HG02571 (cell line): ENCODE results near the gene ABCB1.
"Not testable (repeated sequence)": the region's sequence is repeated elsewhere in the genome, so short reads cannot be mapped to it uniquely, and the experiment has no call there.

Experiments used
- ATAC-seq: cut with Tn5 transposase; IDR thresholded peaks from one replicate; pipeline ENCODE4 v1.9.1; 2021; ENCODE audit warnings: mild to moderate bottlenecking, moderate library complexity; ENCODE audit not compliant: unreplicated experiment

Gene ABCB1

GRCh38 chr7:87580636-87581035 lies 20.0 kb downstream of the ABCB1 start:
- no peak for ATAC-seq

GRCh38 chr7:87575521-87575920 lies 25.2 kb downstream of the ABCB1 start:
- ATAC-seq = no peak

DNA sequence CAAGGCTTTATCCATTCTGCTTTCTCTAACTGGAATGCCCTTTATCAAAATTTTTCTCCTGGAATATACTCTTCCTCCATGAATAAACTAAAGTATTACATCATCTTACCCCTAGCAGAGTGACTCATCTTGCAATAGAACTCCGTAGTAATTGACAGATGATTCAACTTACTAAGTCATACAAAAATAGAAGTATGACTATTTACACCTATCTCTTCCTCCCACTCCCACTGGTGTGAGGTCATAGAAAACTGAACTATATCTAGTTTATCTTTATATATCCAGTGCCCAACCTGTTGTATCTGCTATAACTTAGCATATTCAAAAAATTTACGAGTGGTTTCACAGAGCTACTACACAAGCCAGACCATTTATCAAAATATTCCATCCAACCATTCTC lies 26.1 kb downstream of the ABCB1 start:
- ATAC-seq = no peak

DNA sequence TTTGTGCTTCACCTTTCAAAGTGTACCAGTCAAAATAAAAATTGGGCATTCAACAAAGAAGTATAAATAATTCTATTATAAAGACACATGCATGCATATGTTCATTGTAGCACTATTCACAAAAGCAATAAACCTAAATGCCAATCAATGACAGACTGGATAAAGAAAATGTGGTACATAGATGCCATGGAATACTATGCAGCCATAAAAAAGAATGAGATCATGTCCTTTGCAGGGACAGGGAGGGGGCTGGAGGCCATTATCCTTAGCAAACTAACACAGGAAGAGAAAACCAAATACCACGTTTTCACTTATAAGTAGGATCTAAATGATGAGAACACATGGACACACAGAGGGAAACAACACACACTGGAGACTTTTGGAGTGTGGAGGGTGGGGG lies 28.2 kb downstream of the ABCB1 start:
- not testable (repeated sequence) for ATAC-seq

DNA sequence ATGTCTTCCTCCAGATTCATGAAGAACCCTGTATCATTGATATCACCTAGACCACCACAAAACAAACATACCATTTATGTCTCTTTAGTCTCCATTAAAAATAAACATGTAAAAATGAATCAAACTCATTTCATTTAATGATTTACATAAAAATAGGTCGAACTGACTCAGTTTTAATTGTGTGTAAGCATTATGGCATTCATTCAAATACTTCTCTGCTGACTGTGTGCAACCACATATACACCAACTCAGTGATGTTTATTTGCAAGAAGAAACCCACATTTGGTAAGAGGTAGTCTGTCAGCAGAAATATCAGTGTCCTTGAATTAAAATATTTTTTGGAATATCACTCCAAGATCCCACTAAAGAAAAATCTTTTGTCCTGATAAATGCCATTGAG lies 30.5 kb downstream of the ABCB1 start:
- ATAC-seq = no peak

DNA sequence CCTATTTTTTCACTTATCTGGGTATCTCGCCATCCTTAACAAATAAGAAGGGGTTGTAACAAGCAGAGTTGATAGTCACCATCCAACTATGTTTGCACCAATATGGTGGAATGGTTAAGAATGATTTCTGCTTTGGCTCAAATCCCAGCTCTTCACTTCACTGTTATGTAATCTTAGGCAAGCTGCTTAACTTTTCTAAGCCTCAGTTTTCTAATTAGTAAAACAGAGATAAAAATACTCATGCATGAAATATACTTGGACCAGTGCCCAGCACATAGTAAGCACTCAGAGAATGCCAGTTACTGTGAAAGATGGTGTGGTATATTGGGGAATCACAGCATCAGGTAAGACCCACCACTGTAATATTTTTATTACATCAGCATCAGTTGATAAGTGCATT lies 33.6 kb downstream of the ABCB1 start:
- no peak for ATAC-seq

DNA sequence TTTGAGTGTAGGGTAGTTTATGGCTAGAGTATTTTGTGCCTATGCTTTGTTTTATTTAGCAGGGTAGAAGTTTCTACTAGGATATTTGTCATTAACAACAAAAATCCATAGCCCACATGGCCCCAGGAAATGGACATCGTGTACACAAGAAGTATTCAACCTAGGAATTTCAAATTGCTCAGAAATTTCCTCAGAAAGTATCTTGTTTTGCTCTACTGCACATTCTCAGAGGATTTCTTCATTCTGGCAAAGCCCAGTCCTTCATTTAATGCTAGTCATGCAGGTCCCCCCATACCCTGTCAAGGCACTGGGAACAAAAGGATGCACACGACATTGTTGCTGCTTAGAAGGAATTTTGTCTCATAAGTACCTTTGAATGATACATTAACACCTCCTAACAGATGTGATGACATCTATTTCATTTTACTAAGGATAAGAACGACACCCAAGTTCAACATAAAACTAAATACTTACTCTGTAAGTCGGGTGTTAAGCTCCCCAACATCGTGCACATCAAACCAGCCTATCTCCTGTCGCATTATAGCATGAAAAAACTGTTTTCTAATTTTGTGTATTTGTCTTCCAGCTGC lies 34.3 kb downstream of the ABCB1 start:
- no peak for ATAC-seq

GRCh38 chr7:87565877-87566276 lies 34.8 kb downstream of the ABCB1 start:
- ATAC-seq = no peak

GRCh38 chr7:87564296-87564963 lies 36.3 kb downstream of the ABCB1 start:
- peak; percentile 80 for ATAC-seq

DNA sequence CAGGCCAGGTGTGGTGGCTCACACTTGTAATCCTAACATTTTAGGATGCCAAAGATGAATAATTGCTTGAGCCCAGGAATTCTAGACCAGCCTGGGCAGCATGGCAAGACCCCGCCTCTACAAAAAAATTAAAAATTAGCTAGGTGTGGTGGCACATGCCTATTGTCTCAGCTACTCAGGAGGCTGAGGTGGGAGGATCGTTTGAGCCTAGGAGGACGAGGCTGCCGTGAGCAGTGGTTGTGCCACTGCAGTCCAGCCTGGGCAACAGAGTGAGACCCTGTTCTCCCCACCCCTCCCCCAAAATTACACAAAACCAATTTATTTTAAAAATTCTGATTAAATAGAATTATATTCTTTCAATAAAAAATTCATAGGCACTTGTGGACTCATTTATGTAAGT lies 39.0 kb downstream of the ABCB1 start:
- ATAC-seq = no peak

GRCh38 chr7:87561102-87561501 lies 39.6 kb downstream of the ABCB1 start:
- no peak for ATAC-seq

- no peak for ATAC-seq
Observed at GRCh38 chr7:87552351-87552900, 48.3 kb downstream of the ABCB1 start.

DNA sequence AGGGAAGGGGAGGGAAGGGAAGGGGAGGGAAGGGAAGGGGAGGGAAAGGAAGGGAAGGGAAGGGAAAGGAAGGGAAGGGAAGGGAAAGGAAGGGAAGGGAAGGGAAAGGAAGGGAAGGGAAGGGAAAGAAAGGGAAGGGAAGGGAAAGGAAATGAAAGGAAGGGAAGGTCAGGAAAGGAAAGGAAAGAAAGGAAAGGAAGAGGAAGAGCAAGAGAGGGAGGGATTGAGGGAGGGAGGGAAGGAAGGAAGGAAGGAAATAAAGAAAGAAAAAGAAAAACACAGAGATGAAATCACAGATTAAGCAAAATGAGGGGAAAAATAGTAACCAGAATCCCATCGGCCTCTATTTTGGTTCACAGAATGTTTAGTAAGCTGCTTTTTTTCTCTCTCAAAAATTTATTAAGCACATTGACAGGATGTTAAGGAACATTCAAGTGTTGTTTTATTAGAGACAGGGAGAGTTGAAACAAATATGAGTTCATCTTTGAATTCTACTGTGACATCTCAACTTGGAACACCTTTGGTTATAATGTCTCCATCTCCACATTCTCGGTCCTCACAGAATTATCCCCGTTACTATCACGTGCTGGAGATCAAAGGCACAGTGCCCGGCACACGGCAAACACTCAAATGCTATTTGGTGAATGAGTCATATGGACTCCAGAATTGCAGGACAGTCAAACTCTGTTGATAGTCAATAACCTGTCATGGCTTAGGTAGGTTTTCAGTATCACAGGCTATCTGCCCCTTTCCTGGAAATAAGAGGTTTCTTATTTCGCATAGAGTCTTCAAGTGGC lies 52.4 kb downstream of the ABCB1 start:
- no peak for ATAC-seq

DNA sequence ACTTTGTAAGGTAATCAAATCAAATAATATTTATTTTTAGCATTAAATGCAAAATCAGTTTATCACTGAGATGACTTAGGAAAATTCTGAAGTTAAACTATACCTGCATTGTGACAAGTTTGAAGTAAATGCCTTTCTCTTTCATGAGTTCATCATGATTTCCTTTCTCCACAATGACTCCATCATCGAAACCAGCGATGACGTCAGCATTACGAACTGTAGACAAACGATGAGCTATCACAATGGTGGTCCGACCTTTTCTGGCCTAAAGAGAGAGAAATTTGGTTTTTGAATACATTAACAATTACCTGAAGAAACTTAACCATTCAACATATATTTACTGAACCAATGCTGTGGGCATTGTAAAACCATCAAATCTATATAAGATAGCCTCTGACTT lies 54.9 kb downstream of the ABCB1 start:
- ATAC-seq = no peak

DNA sequence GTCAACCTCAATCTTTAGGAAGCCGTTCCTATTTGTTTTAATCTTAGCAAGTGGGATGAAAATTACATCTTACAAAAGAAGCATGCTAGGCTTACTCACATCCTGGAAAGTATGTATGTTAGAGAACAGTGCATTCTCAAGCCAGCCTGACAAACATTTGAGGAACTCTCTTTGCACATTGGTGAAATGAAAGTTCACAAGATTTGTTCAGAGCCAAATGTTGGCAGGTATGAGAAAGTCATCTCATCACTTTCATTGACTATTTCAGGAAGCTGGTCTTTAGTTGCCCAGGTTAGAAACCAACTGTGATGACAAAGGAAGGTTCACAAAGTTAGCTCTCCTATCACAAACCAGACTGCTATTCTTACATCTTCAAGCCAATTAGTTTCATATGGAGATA lies 57.1 kb downstream of the ABCB1 start:
- ATAC-seq = peak; percentile 49

DNA sequence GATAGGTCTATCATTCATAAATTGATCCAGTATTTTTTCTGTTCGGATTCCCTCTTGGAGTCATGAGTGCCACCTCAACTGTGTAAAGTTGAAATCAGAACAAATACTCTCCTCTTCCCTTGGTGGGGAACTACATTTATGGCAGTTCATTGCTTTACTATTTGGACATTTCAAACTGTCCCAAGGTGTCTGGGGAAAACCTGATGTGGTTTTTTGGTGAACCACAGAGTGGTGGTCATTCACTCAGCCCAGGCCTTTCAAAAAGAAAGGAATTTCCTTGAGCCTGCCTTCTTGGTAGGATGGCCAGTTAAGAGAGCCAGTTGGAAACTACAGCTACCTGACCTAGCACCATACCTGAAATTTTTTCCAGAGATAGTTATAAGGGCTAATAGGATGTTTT lies 59.0 kb downstream of the ABCB1 start:
- ATAC-seq = no peak

DNA sequence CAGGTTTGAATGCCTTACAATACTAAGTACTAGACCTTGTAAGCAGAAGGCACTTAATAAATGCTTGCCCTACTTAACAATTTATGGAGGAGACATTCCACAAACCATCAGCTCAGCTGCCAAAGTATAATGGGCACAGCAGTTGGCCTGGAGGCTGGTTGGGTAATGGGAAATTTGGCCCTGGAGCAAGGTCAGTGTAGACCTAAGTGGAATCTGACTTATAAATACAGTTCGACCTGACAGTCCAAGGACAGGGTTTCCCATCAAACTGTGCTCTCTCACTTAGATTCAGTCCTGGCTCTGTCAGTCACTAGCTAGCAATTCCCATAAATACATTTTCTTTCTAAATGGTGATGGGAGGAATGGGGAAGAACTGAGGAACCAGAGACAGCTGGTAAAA lies 62.6 kb downstream of the ABCB1 start:
- no peak for ATAC-seq

- no peak for ATAC-seq
Observed at GRCh38 chr7:87534072-87534471, 66.6 kb downstream of the ABCB1 start.

DNA sequence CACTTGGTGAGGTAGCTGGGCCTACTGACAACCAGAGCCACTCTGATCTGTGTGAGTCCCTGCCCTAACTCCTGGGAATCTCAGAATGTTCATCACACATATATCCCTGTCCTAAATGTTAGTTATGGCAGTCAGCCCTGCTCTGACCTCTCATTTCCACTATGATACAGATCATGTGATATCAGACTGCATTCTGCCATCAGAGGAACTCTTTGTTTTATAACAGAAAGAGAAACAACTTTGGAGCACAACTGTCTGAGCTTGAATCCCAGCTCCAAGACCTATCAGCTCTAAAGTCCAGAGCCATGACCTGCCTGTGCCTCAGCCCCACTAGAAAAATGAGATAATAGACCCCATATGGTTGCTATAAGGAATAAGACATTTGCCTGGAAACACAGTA lies 70.6 kb downstream of the ABCB1 start:
- ATAC-seq = no peak

- ATAC-seq = no peak
Observed at GRCh38 chr7:87528730-87529129, 72.0 kb downstream of the ABCB1 start.

GRCh38 chr7:87518735-87519134 lies 81.9 kb downstream of the ABCB1 start:
- no peak for ATAC-seq

GRCh38 chr7:87517891-87518290 lies 82.8 kb downstream of the ABCB1 start:
- ATAC-seq = no peak
